ENCODE data around the gene GJD2.

DNA sequence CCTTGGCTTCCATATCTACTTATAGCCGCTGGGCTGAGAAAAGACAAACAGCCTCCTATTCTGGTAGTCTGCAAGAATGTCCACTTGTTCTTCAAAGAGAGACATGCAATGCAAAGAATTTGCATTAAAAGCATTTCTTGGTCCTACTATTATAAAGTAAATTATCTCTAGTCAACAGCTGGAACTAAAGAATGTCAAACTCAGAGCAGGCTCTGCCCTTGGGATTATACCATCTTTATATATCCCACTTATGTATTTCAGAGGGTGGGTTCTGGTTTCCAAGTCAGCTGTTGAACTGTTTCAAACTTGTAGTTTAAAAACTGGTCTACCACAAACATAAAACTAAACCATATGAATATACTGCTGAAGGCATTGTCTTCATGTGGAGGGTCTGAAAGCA is 47.6 kb upstream of the GJD2 start:
- TF ChIP-seq, protein P1, sequence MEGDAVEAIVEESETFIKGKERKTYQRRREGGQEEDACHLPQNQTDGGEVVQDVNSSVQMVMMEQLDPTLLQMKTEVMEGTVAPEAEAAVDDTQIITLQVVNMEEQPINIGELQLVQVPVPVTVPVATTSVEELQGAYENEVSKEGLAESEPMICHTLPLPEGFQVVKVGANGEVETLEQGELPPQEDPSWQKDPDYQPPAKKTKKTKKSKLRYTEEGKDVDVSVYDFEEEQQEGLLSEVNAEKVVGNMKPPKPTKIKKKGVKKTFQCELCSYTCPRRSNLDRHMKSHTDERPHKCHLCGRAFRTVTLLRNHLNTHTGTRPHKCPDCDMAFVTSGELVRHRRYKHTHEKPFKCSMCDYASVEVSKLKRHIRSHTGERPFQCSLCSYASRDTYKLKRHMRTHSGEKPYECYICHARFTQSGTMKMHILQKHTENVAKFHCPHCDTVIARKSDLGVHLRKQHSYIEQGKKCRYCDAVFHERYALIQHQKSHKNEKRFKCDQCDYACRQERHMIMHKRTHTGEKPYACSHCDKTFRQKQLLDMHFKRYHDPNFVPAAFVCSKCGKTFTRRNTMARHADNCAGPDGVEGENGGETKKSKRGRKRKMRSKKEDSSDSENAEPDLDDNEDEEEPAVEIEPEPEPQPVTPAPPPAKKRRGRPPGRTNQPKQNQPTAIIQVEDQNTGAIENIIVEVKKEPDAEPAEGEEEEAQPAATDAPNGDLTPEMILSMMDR (IDR thresholded peaks at IDR 0.05; ENCODE audit: low read depth, low read length, missing input control), result no peak
- no peak for TF ChIP-seq HNF4G (IDR thresholded peaks at IDR 0.05)
- TF ChIP-seq, protein P2, sequence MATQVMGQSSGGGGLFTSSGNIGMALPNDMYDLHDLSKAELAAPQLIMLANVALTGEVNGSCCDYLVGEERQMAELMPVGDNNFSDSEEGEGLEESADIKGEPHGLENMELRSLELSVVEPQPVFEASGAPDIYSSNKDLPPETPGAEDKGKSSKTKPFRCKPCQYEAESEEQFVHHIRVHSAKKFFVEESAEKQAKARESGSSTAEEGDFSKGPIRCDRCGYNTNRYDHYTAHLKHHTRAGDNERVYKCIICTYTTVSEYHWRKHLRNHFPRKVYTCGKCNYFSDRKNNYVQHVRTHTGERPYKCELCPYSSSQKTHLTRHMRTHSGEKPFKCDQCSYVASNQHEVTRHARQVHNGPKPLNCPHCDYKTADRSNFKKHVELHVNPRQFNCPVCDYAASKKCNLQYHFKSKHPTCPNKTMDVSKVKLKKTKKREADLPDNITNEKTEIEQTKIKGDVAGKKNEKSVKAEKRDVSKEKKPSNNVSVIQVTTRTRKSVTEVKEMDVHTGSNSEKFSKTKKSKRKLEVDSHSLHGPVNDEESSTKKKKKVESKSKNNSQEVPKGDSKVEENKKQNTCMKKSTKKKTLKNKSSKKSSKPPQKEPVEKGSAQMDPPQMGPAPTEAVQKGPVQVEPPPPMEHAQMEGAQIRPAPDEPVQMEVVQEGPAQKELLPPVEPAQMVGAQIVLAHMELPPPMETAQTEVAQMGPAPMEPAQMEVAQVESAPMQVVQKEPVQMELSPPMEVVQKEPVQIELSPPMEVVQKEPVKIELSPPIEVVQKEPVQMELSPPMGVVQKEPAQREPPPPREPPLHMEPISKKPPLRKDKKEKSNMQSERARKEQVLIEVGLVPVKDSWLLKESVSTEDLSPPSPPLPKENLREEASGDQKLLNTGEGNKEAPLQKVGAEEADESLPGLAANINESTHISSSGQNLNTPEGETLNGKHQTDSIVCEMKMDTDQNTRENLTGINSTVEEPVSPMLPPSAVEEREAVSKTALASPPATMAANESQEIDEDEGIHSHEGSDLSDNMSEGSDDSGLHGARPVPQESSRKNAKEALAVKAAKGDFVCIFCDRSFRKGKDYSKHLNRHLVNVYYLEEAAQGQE (IDR thresholded peaks at IDR 0.05), result no peak
- no peak for TF ChIP-seq TAF1 (conservative IDR thresholded peaks at IDR 0.05)
